DND-41 (cell line): ENCODE data around the gene INKA1.

Experiments used
- EZH2 ChIP-seq: IDR thresholded peaks from 3 replicates; pipeline ENCODE4 v1.6.1; 2012; ENCODE audit warnings: borderline replicate concordance, low read depth, mild to moderate bottlenecking, moderate library complexity, low read length, inconsistent platforms; ENCODE audit not compliant: severe bottlenecking
- TF ChIP-seq, protein P1 (sequence below): IDR thresholded peaks from 2 replicates; pipeline ENCODE4 v1.5.1; 2012; ENCODE audit warnings: borderline replicate concordance, low read length, moderate library complexity, mild to moderate bottlenecking; ENCODE audit not compliant: poor library complexity, severe bottlenecking; ENCODE audit errors: extremely low read depth

DNA sequence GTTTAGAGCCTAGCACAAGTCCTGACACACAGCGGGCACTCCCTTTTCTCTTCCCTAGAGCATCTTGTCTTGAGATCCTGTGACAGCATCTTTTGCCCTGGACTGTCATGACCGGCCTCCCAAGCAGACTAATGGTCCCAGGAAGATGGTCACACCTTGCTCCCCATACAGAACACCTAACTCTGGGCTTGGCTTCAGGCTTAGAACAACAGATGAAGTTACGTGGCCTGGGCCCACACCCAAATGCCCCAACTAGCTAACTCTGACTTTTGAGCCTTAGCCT is 15.9 kb upstream of the INKA1 start:
- no peak for TF ChIP-seq EZH2
- TF ChIP-seq, protein P1, sequence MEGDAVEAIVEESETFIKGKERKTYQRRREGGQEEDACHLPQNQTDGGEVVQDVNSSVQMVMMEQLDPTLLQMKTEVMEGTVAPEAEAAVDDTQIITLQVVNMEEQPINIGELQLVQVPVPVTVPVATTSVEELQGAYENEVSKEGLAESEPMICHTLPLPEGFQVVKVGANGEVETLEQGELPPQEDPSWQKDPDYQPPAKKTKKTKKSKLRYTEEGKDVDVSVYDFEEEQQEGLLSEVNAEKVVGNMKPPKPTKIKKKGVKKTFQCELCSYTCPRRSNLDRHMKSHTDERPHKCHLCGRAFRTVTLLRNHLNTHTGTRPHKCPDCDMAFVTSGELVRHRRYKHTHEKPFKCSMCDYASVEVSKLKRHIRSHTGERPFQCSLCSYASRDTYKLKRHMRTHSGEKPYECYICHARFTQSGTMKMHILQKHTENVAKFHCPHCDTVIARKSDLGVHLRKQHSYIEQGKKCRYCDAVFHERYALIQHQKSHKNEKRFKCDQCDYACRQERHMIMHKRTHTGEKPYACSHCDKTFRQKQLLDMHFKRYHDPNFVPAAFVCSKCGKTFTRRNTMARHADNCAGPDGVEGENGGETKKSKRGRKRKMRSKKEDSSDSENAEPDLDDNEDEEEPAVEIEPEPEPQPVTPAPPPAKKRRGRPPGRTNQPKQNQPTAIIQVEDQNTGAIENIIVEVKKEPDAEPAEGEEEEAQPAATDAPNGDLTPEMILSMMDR: no peak
